SK-N-SH (cell line): ENCODE measurements around the gene IQCK.

Experiments
- RAD21 ChIP-seq: IDR thresholded peaks from 2 replicates; pipeline ENCODE4 v1.6.1; 2012; ENCODE audit warnings: mild to moderate bottlenecking, low read length
- TF ChIP-seq, protein P1 (sequence below): fragments of 200-600 bp; sonication (generic); IDR thresholded peaks from 2 replicates; pipeline ENCODE4 v1.6.1; 2017; ENCODE audit warnings: antibody characterized with exemption, mild to moderate bottlenecking, moderate library complexity

- TF ChIP-seq RAD21 = no peak
- TF ChIP-seq, protein P1, sequence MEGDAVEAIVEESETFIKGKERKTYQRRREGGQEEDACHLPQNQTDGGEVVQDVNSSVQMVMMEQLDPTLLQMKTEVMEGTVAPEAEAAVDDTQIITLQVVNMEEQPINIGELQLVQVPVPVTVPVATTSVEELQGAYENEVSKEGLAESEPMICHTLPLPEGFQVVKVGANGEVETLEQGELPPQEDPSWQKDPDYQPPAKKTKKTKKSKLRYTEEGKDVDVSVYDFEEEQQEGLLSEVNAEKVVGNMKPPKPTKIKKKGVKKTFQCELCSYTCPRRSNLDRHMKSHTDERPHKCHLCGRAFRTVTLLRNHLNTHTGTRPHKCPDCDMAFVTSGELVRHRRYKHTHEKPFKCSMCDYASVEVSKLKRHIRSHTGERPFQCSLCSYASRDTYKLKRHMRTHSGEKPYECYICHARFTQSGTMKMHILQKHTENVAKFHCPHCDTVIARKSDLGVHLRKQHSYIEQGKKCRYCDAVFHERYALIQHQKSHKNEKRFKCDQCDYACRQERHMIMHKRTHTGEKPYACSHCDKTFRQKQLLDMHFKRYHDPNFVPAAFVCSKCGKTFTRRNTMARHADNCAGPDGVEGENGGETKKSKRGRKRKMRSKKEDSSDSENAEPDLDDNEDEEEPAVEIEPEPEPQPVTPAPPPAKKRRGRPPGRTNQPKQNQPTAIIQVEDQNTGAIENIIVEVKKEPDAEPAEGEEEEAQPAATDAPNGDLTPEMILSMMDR = no peak
Measured at GRCh38 chr16:19710191-19710908, 7.7 kb upstream of the IQCK start.
